ENCODE measurements around the gene LRRN4. TPM values are rescaled to one million over a fixed set of nuclear protein-coding genes. Genes with fewer than 3 reads are reported as not detected.

Gene LRRN4
- total RNA-seq, 4 donors from 2014 or later: 2.0 TPM; not detected in 3

- TF ChIP-seq CTCF (IDR thresholded peaks at IDR 0.05; ENCODE audit: low read depth): no peak
Observed at GRCh38 chr20:6060213-6060612, 6.4 kb upstream of the LRRN4 start.

GRCh38 chr20:6058684-6059295 is 4.9 kb upstream of the LRRN4 start:
- no peak for TF ChIP-seq CTCF (IDR thresholded peaks at IDR 0.05; ENCODE audit: low read depth)

- no peak for TF ChIP-seq CTCF (IDR thresholded peaks at IDR 0.05; ENCODE audit: low read depth)
Observed at GRCh38 chr20:6057691-6058090, 3.8 kb upstream of the LRRN4 start.

GRCh38 chr20:6057139-6057538 is 3.3 kb upstream of the LRRN4 start:
- TF ChIP-seq CTCF (IDR thresholded peaks at IDR 0.05; ENCODE audit: low read depth): no peak

GRCh38 chr20:6055981-6056569 is 2.2 kb upstream of the LRRN4 start:
- TF ChIP-seq CTCF (IDR thresholded peaks at IDR 0.05; ENCODE audit: low read depth): no peak

GRCh38 chr20:6055161-6055783 is 1.4 kb upstream of the LRRN4 start:
- TF ChIP-seq CTCF (IDR thresholded peaks at IDR 0.05; ENCODE audit: low read depth): no peak

GRCh38 chr20:6053064-6053775 is 640 bp downstream of the LRRN4 start:
- TF ChIP-seq CTCF (IDR thresholded peaks at IDR 0.05; ENCODE audit: low read depth): no peak
